ENCODE measurements around the gene ZNF69. TPM values are rescaled to one million over a fixed set of nuclear protein-coding genes. Genes with fewer than 3 reads are reported as not detected.
"Not testable (repeated sequence)": the region's sequence is repeated elsewhere in the genome, so short reads cannot be mapped to it uniquely, and the experiment has no call there.

The ZNF69 gene
- total RNA-seq, 4 donors from 2014 or later: 14.1 to 20.0 (median 16.7) TPM

- H3K27ac ChIP-seq: peak within 1 kb of the TSS; percentile 83 to 90 (median 86)
- no peaks in the 10 kb centered on the region for H3K9me3 ChIP-seq
- peak within 1 kb of the TSS; percentile 83 to 93 (median 89) for H3K4me3 ChIP-seq (replicated peaks in 1 of 3)
- peaks cover 5 to 23% of the 10 kb centered on the region in 2 donors for H3K4me1 ChIP-seq
- WGBS, 2 donors: 0 to 1% methylated on average over 6 to 25 of the region's 53 CpGs
- no peaks in the 10 kb centered on the region for H3K36me3 ChIP-seq
- no peaks in the 10 kb centered on the region for H3K27me3 ChIP-seq
- intact Hi-C loops (cut with DNase I): no loop called here
- DNase-seq: peak; percentile 97 to 98
- TF ChIP-seq POLR2A (IDR thresholded peaks at IDR 0.05) (peak; percentile 23 to 91), CTCF (IDR thresholded peaks at IDR 0.05) (peak in 1 of 6 experiments; percentile 2)
Measured at GRCh38 chr19:11924886-11925650, 37.5 kb downstream of the ZNF69 start, which contains the start of gene ZNF700. TSS of gene ZNF700 (plus strand) at chr19:11925107. CDS start at chr19:11925211, 104 bp downstream.

GRCh38 chr19:11925651-11926187 lies 38.1 kb downstream of the ZNF69 start:
- Histone ChIP-seq H3K4me1 (peaks cover 5 to 23% of the 10 kb centered on the region in 2 donors), H3K4me3 (replicated peaks in 1 of 3) (peak overlapping the region; percentile 83 to 93 (median 89)), H3K27ac (peak overlapping the region; percentile 83 to 90 (median 86))
- H3K36me3 ChIP-seq; H3K27me3 ChIP-seq; H3K9me3 ChIP-seq; DNase-seq; intact Hi-C loops (cut with DNase I): not testable (repeated sequence)
- WGBS, 2 donors: 6 to 8% methylated on average over 10 of the region's 10 CpGs

GRCh38 chr19:11927227-11927626 lies 39.6 kb downstream of the ZNF69 start:
- no peaks in the 10 kb centered on the region for H3K36me3 ChIP-seq
- TF ChIP-seq POLR2A (IDR thresholded peaks at IDR 0.05) (no peak), CTCF (IDR thresholded peaks at IDR 0.05) (no peak)
- no peak overlapping the region for H3K4me3 ChIP-seq (replicated peaks in 1 of 3)
- H3K27me3 ChIP-seq: no peaks in the 10 kb centered on the region
- intact Hi-C loops (cut with DNase I): no loop called here
- H3K4me1 ChIP-seq: peaks cover 5 to 23% of the 10 kb centered on the region in 2 donors
- no peak for DNase-seq
- H3K9me3 ChIP-seq: no peaks in the 10 kb centered on the region
- WGBS, 2 donors: 94 to 95% methylated on average over 3 of the region's 3 CpGs
- no peak overlapping the region for H3K27ac ChIP-seq

GRCh38 chr19:11931051-11931450 lies 43.5 kb downstream of the ZNF69 start:
- no peaks in the 10 kb centered on the region for H3K36me3 ChIP-seq
- peaks cover under 1 to 11% of the 10 kb centered on the region in 2 donors for H3K4me1 ChIP-seq
- H3K27me3 ChIP-seq: no peaks in the 10 kb centered on the region
- H3K27ac ChIP-seq: no peak overlapping the region
- 89 to 92% methylated on average over 3 of the region's 3 CpGs for WGBS, 2 donors
- H3K9me3 ChIP-seq: no peaks in the 10 kb centered on the region
- no peak for DNase-seq
- no peak for TF ChIP-seq CTCF (IDR thresholded peaks at IDR 0.05)
- TF ChIP-seq POLR2A (IDR thresholded peaks at IDR 0.05): no peak
- no peak overlapping the region for H3K4me3 ChIP-seq (replicated peaks in 1 of 3)
- intact Hi-C loops (cut with DNase I): no loop called here

- 95 to 96% methylated on average over 3 of the region's 3 CpGs for WGBS, 2 donors
- no peak for TF ChIP-seq POLR2A (IDR thresholded peaks at IDR 0.05)
- Histone ChIP-seq H3K36me3 (no peaks in the 10 kb centered on the region), H3K4me1 (peaks cover 0 to 6% of the 10 kb centered on the region in 2 donors), H3K9me3 (no peaks in the 10 kb centered on the region), H3K27ac (no peak overlapping the region), H3K27me3 (no peaks in the 10 kb centered on the region), H3K4me3 (replicated peaks in 1 of 3) (no peak overlapping the region)
- no peak for DNase-seq
- intact Hi-C loops (cut with DNase I): no loop called here
Measured at GRCh38 chr19:11931513-11931912, 43.9 kb downstream of the ZNF69 start.

GRCh38 chr19:11935829-11936228 lies 48.2 kb downstream of the ZNF69 start:
- 97 to 100% methylated on average over 3 of the region's 3 CpGs for WGBS, 2 donors
- H3K27me3 ChIP-seq; H3K4me3 ChIP-seq (replicated peaks in 1 of 3); intact Hi-C loops (cut with DNase I); H3K36me3 ChIP-seq; H3K27ac ChIP-seq; H3K9me3 ChIP-seq; H3K4me1 ChIP-seq; DNase-seq: not testable (repeated sequence)

GRCh38 chr19:11938383-11938782 lies 50.8 kb downstream of the ZNF69 start:
- H3K9me3 ChIP-seq; H3K27me3 ChIP-seq; H3K4me1 ChIP-seq; intact Hi-C loops (cut with DNase I); DNase-seq; H3K4me3 ChIP-seq (replicated peaks in 1 of 3); H3K27ac ChIP-seq: not testable (repeated sequence)
- 99% methylated on average over 3 of the region's 3 CpGs for WGBS, 2 donors
- H3K36me3 ChIP-seq: peaks cover 5 to 10% of the 10 kb centered on the region in 2 donors

- H3K27me3 ChIP-seq; H3K4me3 ChIP-seq (replicated peaks in 1 of 3); H3K9me3 ChIP-seq; intact Hi-C loops (cut with DNase I); H3K27ac ChIP-seq; DNase-seq; H3K4me1 ChIP-seq: not testable (repeated sequence)
- H3K36me3 ChIP-seq: peaks cover 9 to 10% of the 10 kb centered on the region in 2 donors
- WGBS, 2 donors: 96 to 100% methylated on average over 8 to 9 of the region's 29 CpGs
Measured at GRCh38 chr19:11941361-11941887, 53.8 kb downstream of the ZNF69 start.

Data from thyroid gland (tissue), 4 donors.